Neuronal stem cell (in vitro differentiated cells): ENCODE results near the gene AFAP1L2.
A peak's percentile ranks its signal among the peaks of the same experiment; 100 is the strongest.

ENCODE experiments used
- DNase-seq: peaks from one replicate; pipeline ENCODE4 v3.0.0-alpha.2; 2013; ENCODE audit warnings: low spot score
- H2AFZ ChIP-seq: one replicate; pipeline ENCODE4 v1.6.1; 2013; ENCODE audit warnings: mild to moderate bottlenecking, low read length, inconsistent platforms
- H2AK5ac ChIP-seq: 2 replicates; pipeline ENCODE4 v1.6.1; 2013; ENCODE audit warnings: low read depth, mild to moderate bottlenecking, inconsistent platforms, low read length, moderate library complexity, mixed read lengths
- H2BK120ac ChIP-seq: 2 replicates; pipeline ENCODE4 v1.6.1; 2013; ENCODE audit warnings: low read depth, mild to moderate bottlenecking, inconsistent platforms, low read length, moderate library complexity, mixed read lengths
- H2BK12ac ChIP-seq: one replicate; pipeline ENCODE4 v1.6.1; 2013; ENCODE audit warnings: low read length, inconsistent platforms
- H2BK15ac ChIP-seq: 2 replicates; pipeline ENCODE4 v1.6.1; 2013; ENCODE audit warnings: mild to moderate bottlenecking, low read length, inconsistent platforms, mixed read lengths
- H2BK5ac ChIP-seq: one replicate; pipeline ENCODE4 v1.6.1; 2013; ENCODE audit warnings: inconsistent platforms, mild to moderate bottlenecking, low read length, moderate library complexity
- H3K14ac ChIP-seq: one replicate; pipeline ENCODE4 v1.6.1; 2013; ENCODE audit warnings: low read length, inconsistent platforms
- H3K18ac ChIP-seq: 2 replicates; pipeline ENCODE4 v1.6.1; 2013; ENCODE audit warnings: low read length, inconsistent platforms
- H3K23ac ChIP-seq: 2 replicates; pipeline ENCODE4 v1.6.1; 2013; ENCODE audit warnings: low read depth, mild to moderate bottlenecking, mixed read lengths, low read length, inconsistent platforms; ENCODE audit not compliant: poor library complexity
- H3K27ac ChIP-seq: replicated peaks from 3 replicates; pipeline ENCODE4 v1.5.1; 2013; ENCODE audit warnings: low read length, inconsistent platforms
- H3K27me3 ChIP-seq, 3 experiments: 2 replicates each; pipeline ENCODE4 v1.6.1; 2013; ENCODE audit warnings: low read length in 3 of 3, mild to moderate bottlenecking in 2 of 3, inconsistent platforms in 1 of 3, low read depth in 1 of 3, mixed read lengths in 1 of 3, moderate library complexity in 1 of 3; ENCODE audit not compliant: control insufficient read depth in 3 of 3, insufficient read depth in 3 of 3
- H3K36me3 ChIP-seq, 2 donors: replicated peaks in 1 of 2; 2 replicates each; pipeline ENCODE4 v1.6.1; 2013; ENCODE audit warnings: low read length in 2 of 2; ENCODE audit not compliant: control insufficient read depth in 2 of 2, insufficient read depth in 2 of 2
- H3K4ac ChIP-seq: 2 replicates; pipeline ENCODE4 v1.6.1; 2013; ENCODE audit warnings: inconsistent platforms, mild to moderate bottlenecking, low read length, moderate library complexity
- H3K4me1 ChIP-seq, 2 donors: 1 replicate in 1 of 2; 2 replicates in 1 of 2; pipeline ENCODE4 v1.6.1; 2013; ENCODE audit warnings: low read length in 2 of 2, low read depth in 1 of 2; ENCODE audit not compliant: control insufficient read depth in 2 of 2, insufficient read depth in 1 of 2
- H3K4me2 ChIP-seq: one replicate; pipeline ENCODE4 v1.6.1; 2013; ENCODE audit warnings: mild to moderate bottlenecking, low read length, inconsistent platforms; ENCODE audit not compliant: insufficient read depth, poor library complexity, severe bottlenecking
- H3K4me3 ChIP-seq, 2 donors: 2 replicates each; pipeline ENCODE4 v1.5.1; 2013; ENCODE audit warnings: low read length in 2 of 2, mild to moderate bottlenecking in 2 of 2, inconsistent platforms in 1 of 2, moderate library complexity in 1 of 2
- H3K79me1 ChIP-seq: one replicate; pipeline ENCODE4 v1.6.1; 2013; ENCODE audit warnings: low read depth, mild to moderate bottlenecking, inconsistent platforms, low read length, moderate library complexity
- H3K9ac ChIP-seq: one replicate; pipeline ENCODE4 v1.6.1; 2013; ENCODE audit warnings: mild to moderate bottlenecking, low read depth, low read length, inconsistent platforms; ENCODE audit not compliant: poor library complexity
- H3K9me3 ChIP-seq, 2 donors: replicated peaks in 1 of 2; 2 replicates each; pipeline versions ENCODE3 to v1.6.1; 2013; ENCODE audit warnings: low read length in 2 of 2, mild to moderate bottlenecking in 2 of 2, inconsistent platforms in 1 of 2, low read depth in 1 of 2, mixed read lengths in 1 of 2, moderate library complexity in 1 of 2; ENCODE audit not compliant: control insufficient read depth in 2 of 2, insufficient read depth in 1 of 2
- H4K8ac ChIP-seq: one replicate; pipeline ENCODE4 v1.6.1; 2013; ENCODE audit warnings: low read depth, mild to moderate bottlenecking, inconsistent platforms, low read length, moderate library complexity
- H4K91ac ChIP-seq: one replicate; pipeline ENCODE4 v1.6.1; 2013; ENCODE audit warnings: low read length, low read depth, mild to moderate bottlenecking, inconsistent platforms; ENCODE audit not compliant: poor library complexity
- WGBS, 2 donors: extraction: QIAGEN DNeasy Blood & Tissue Kit; methylation state at CpG; one replicate each; pipeline ENCODE4 v1.1.7; 2013; ENCODE audit warnings: missing lambda C conversion rate in 2 of 2, mixed read lengths in 1 of 2; ENCODE audit not compliant: insufficient read length in 2 of 2, insufficient replicate concordance in 1 of 2; ENCODE audit errors: extremely low coverage in 2 of 2; 5-methylcytosine and 5-hydroxymethylcytosine counted together

Gene AFAP1L2

GRCh38 chr10:114398587-114399331, 5.5 kb downstream of the AFAP1L2 start:
- Histone ChIP-seq H3K18ac (no peak overlapping the region), H2BK12ac (no peak overlapping the region), H2BK5ac (no peak overlapping the region), H3K4me3 (no peak overlapping the region), H3K4ac (no peak overlapping the region), H3K23ac (no peak overlapping the region), H2AFZ (no peak overlapping the region), H3K27ac (no peak overlapping the region), H2AK5ac (no peak overlapping the region), H3K27me3 (peaks cover 0 to 46% (median 12%) of the 10 kb centered on the region in 3 experiments), H3K4me2 (no peak overlapping the region), H2BK120ac (no peak overlapping the region), H4K8ac (no peak overlapping the region), H3K36me3 (no peaks in the 10 kb centered on the region), H4K91ac (no peak overlapping the region), H3K9ac (no peak overlapping the region), H3K14ac (no peak overlapping the region), H3K9me3 (no peaks in the 10 kb centered on the region), H3K4me1 (peaks cover 9 to 16% of the 10 kb centered on the region in 2 donors), H2BK15ac (no peak overlapping the region), H3K79me1 (no peaks in the 10 kb centered on the region)
- DNase-seq: no peak
- WGBS, 2 donors: no CpG with 5 or more reads among the region's 10 CpGs

GRCh38 chr10:114397651-114398145, 6.6 kb downstream of the AFAP1L2 start:
- H3K4me2 ChIP-seq: no peak overlapping the region
- H3K27ac ChIP-seq: no peak overlapping the region
- no peaks in the 10 kb centered on the region for H3K79me1 ChIP-seq
- no peak overlapping the region for H3K18ac ChIP-seq
- H2BK5ac ChIP-seq: no peak overlapping the region
- H2AFZ ChIP-seq: no peak overlapping the region
- H2BK12ac ChIP-seq: no peak overlapping the region
- H2BK120ac ChIP-seq: no peak overlapping the region
- H3K27me3 ChIP-seq: peaks cover 0 to 35% (median 2%) of the 10 kb centered on the region in 3 experiments
- peaks cover 4 to 20% of the 10 kb centered on the region in 2 donors for H3K4me1 ChIP-seq
- no CpG with 5 or more reads among the region's 6 CpGs for WGBS, 2 donors
- no peak overlapping the region for H3K4ac ChIP-seq
- H3K9me3 ChIP-seq: no peaks in the 10 kb centered on the region
- no peak overlapping the region for H3K4me3 ChIP-seq
- H3K36me3 ChIP-seq: no peaks in the 10 kb centered on the region
- no peak overlapping the region for H3K9ac ChIP-seq
- H3K23ac ChIP-seq: no peak overlapping the region
- H4K8ac ChIP-seq: no peak overlapping the region
- H3K14ac ChIP-seq: no peak overlapping the region
- H2AK5ac ChIP-seq: no peak overlapping the region
- no peak overlapping the region for H4K91ac ChIP-seq
- DNase-seq: no peak
- H2BK15ac ChIP-seq: no peak overlapping the region

GRCh38 chr10:114396464-114396863, 7.8 kb downstream of the AFAP1L2 start:
- H3K18ac ChIP-seq: no peak overlapping the region
- no peak overlapping the region for H2BK120ac ChIP-seq
- no peaks in the 10 kb centered on the region for H3K36me3 ChIP-seq
- no CpG with 5 or more reads among the region's 2 CpGs for WGBS, 2 donors
- no peaks in the 10 kb centered on the region for H3K9me3 ChIP-seq
- no peak overlapping the region for H3K14ac ChIP-seq
- H3K23ac ChIP-seq: no peak overlapping the region
- H2BK5ac ChIP-seq: no peak overlapping the region
- H2BK15ac ChIP-seq: no peak overlapping the region
- H3K4me1 ChIP-seq: peaks cover 4 to 19% of the 10 kb centered on the region in 2 donors
- H3K79me1 ChIP-seq: no peaks in the 10 kb centered on the region
- H3K9ac ChIP-seq: no peak overlapping the region
- no peak overlapping the region for H2BK12ac ChIP-seq
- H3K27me3 ChIP-seq: peaks cover 0 to 23% (median 0%) of the 10 kb centered on the region in 3 experiments
- H3K4me3 ChIP-seq: no peak overlapping the region
- H3K4me2 ChIP-seq: no peak overlapping the region
- no peak for DNase-seq
- no peak overlapping the region for H2AFZ ChIP-seq
- no peak overlapping the region for H4K8ac ChIP-seq
- H2AK5ac ChIP-seq: no peak overlapping the region
- H4K91ac ChIP-seq: no peak overlapping the region
- no peak overlapping the region for H3K27ac ChIP-seq
- no peak overlapping the region for H3K4ac ChIP-seq

GRCh38 chr10:114395366-114396022, 8.8 kb downstream of the AFAP1L2 start:
- Histone ChIP-seq H2BK120ac (no peak overlapping the region), H3K79me1 (no peaks in the 10 kb centered on the region), H3K9me3 (no peaks in the 10 kb centered on the region), H3K14ac (no peak overlapping the region), H3K4me1 (peaks cover 4 to 19% of the 10 kb centered on the region in 2 donors), H2BK12ac (no peak overlapping the region), H3K4me2 (no peak overlapping the region), H3K27me3 (peaks cover 0 to 13% (median 0%) of the 10 kb centered on the region in 3 experiments), H3K4ac (no peak overlapping the region), H2AK5ac (no peak overlapping the region), H3K18ac (peak overlapping the region; percentile 25), H3K36me3 (no peaks in the 10 kb centered on the region), H3K23ac (no peak overlapping the region), H3K4me3 (no peak overlapping the region), H2BK15ac (no peak overlapping the region), H2AFZ (no peak overlapping the region), H3K27ac (no peak overlapping the region), H4K91ac (no peak overlapping the region), H4K8ac (no peak overlapping the region), H3K9ac (no peak overlapping the region), H2BK5ac (no peak overlapping the region)
- WGBS, 2 donors: no CpG with 5 or more reads among the region's 6 CpGs
- no peak for DNase-seq
